Measurements from ENCODE around the gene NCBP2. TPM values are rescaled to one million over a fixed set of nuclear protein-coding genes. Genes with fewer than 3 reads are reported as not detected.
"Not testable (repeated sequence)": the region's sequence is repeated elsewhere in the genome, so short reads cannot be mapped to it uniquely, and the experiment has no call there.

The NCBP2 gene
- total RNA-seq, 2 donors from 2014 or later: 71.4 to 84.3 TPM

GRCh38 chr3:196944037-196944790, 1.9 kb upstream of the NCBP2 start:
- not testable (repeated sequence) for ATAC-seq (replicated peaks in 1 of 2)

GRCh38 chr3:196942915-196943277, 568 bp upstream of the NCBP2 start:
- Mint-ChIP-seq H3K36me3 (ENCODE audit: insufficient read depth in 2 of 2) (peaks cover 8 to 13% of the 10 kb centered on the region in 2 donors), H3K27ac (peak overlapping the region; percentile 93), H3K4me1 (ENCODE audit: low read depth) (peaks cover 64% of the 10 kb centered on the region), H3K27me3 (ENCODE audit: low read depth) (no peaks in the 10 kb centered on the region), H3K9me3 (no peaks in the 10 kb centered on the region), H3K4me3 (peak overlapping the region; percentile 98)
- ATAC-seq (replicated peaks in 1 of 2) (peak in 1 of 2 donors; percentile 4), DNase-seq (peak in 1 of 2 donors; percentile 27)

More at GRCh38 chr3:196944037-196944790, 1.9 kb upstream of the NCBP2 start:
- peak overlapping the region; percentile 93 for H3K27ac Mint-ChIP-seq
- H3K36me3 Mint-ChIP-seq (ENCODE audit: insufficient read depth in 2 of 2); H3K9me3 Mint-ChIP-seq; H3K27me3 Mint-ChIP-seq (ENCODE audit: low read depth); DNase-seq: not testable (repeated sequence)
- peaks cover 54% of the 10 kb centered on the region for H3K4me1 Mint-ChIP-seq (ENCODE audit: low read depth)
- H3K4me3 Mint-ChIP-seq: peak overlapping the region; percentile 98

- Mint-ChIP-seq H3K4me1 (ENCODE audit: low read depth) (peaks cover 65% of the 10 kb centered on the region), H3K27me3 (ENCODE audit: low read depth) (no peaks in the 10 kb centered on the region), H3K27ac (peak overlapping the region; percentile 98), H3K4me3 (peak overlapping the region; percentile 98), H3K36me3 (ENCODE audit: insufficient read depth in 2 of 2) (peaks cover 10 to 19% of the 10 kb centered on the region in 2 donors), H3K9me3 (no peaks in the 10 kb centered on the region)
- ATAC-seq (replicated peaks in 1 of 2) (peak; percentile 52 to 55), DNase-seq (peak; percentile 69 to 80)
Observed at GRCh38 chr3:196941729-196942225, 551 bp downstream of the NCBP2 start.

GRCh38 chr3:196938576-196938975, 3.8 kb downstream of the NCBP2 start:
- Mint-ChIP-seq H3K9me3 (no peaks in the 10 kb centered on the region), H3K4me1 (ENCODE audit: low read depth) (peaks cover 46% of the 10 kb centered on the region), H3K36me3 (ENCODE audit: insufficient read depth in 2 of 2) (peaks cover 12 to 23% of the 10 kb centered on the region in 2 donors), H3K27me3 (ENCODE audit: low read depth) (no peaks in the 10 kb centered on the region), H3K4me3 (no peak overlapping the region), H3K27ac (peak overlapping the region; percentile 93)
- ATAC-seq (replicated peaks in 1 of 2) (no peak), DNase-seq (no peak)

- H3K27ac Mint-ChIP-seq: peak overlapping the region; percentile 93
- no peaks in the 10 kb centered on the region for H3K27me3 Mint-ChIP-seq (ENCODE audit: low read depth)
- H3K9me3 Mint-ChIP-seq: no peaks in the 10 kb centered on the region
- peaks cover 41% of the 10 kb centered on the region for H3K4me1 Mint-ChIP-seq (ENCODE audit: low read depth)
- DNase-seq (no peak), ATAC-seq (replicated peaks in 1 of 2) (no peak)
- H3K36me3 Mint-ChIP-seq (ENCODE audit: insufficient read depth in 2 of 2): peaks cover 12 to 25% of the 10 kb centered on the region in 2 donors
- H3K4me3 Mint-ChIP-seq: no peak overlapping the region
Observed at GRCh38 chr3:196938124-196938523, 4.2 kb downstream of the NCBP2 start.

GRCh38 chr3:196936288-196936687, 6.0 kb downstream of the NCBP2 start:
- H3K4me1 Mint-ChIP-seq (ENCODE audit: low read depth): peaks cover 33% of the 10 kb centered on the region
- peaks cover 5 to 24% of the 10 kb centered on the region in 2 donors for H3K36me3 Mint-ChIP-seq (ENCODE audit: insufficient read depth in 2 of 2)
- peak overlapping the region; percentile 93 for H3K27ac Mint-ChIP-seq
- H3K27me3 Mint-ChIP-seq (ENCODE audit: low read depth): no peaks in the 10 kb centered on the region
- H3K4me3 Mint-ChIP-seq: no peak overlapping the region
- H3K9me3 Mint-ChIP-seq: no peaks in the 10 kb centered on the region
- DNase-seq (no peak), ATAC-seq (replicated peaks in 1 of 2) (no peak)

GRCh38 chr3:196932600-196932999, 9.7 kb downstream of the NCBP2 start:
- H3K27me3 Mint-ChIP-seq (ENCODE audit: low read depth): no peaks in the 10 kb centered on the region
- DNase-seq: no peak
- H3K4me1 Mint-ChIP-seq (ENCODE audit: low read depth): no peaks in the 10 kb centered on the region
- no peaks in the 10 kb centered on the region for H3K9me3 Mint-ChIP-seq
- H3K27ac Mint-ChIP-seq: no peak overlapping the region
- peaks cover 5 to 12% of the 10 kb centered on the region in 2 donors for H3K36me3 Mint-ChIP-seq (ENCODE audit: insufficient read depth in 2 of 2)
- no peak overlapping the region for H3K4me3 Mint-ChIP-seq
- ATAC-seq (replicated peaks in 1 of 2): no peak

GRCh38 chr3:196931828-196932587, 10.3 kb downstream of the NCBP2 start:
- ATAC-seq (replicated peaks in 1 of 2): no peak

GRCh38 chr3:196931157-196931556, 11.2 kb downstream of the NCBP2 start:
- H3K4me3 Mint-ChIP-seq: no peak overlapping the region
- H3K27ac Mint-ChIP-seq: no peak overlapping the region
- DNase-seq (no peak), ATAC-seq (replicated peaks in 1 of 2) (no peak)
- H3K9me3 Mint-ChIP-seq: no peaks in the 10 kb centered on the region
- no peaks in the 10 kb centered on the region for H3K27me3 Mint-ChIP-seq (ENCODE audit: low read depth)
- no peaks in the 10 kb centered on the region for H3K4me1 Mint-ChIP-seq (ENCODE audit: low read depth)
- H3K36me3 Mint-ChIP-seq (ENCODE audit: insufficient read depth in 2 of 2): peaks cover 0 to 3% of the 10 kb centered on the region in 2 donors

More at GRCh38 chr3:196931828-196932587, 10.3 kb downstream of the NCBP2 start:
- Mint-ChIP-seq H3K9me3 (no peaks in the 10 kb centered on the region), H3K27ac (no peak overlapping the region), H3K4me3 (no peak overlapping the region), H3K36me3 (ENCODE audit: insufficient read depth in 2 of 2) (peaks cover 5 to 10% of the 10 kb centered on the region in 2 donors), H3K4me1 (ENCODE audit: low read depth) (no peaks in the 10 kb centered on the region), H3K27me3 (ENCODE audit: low read depth) (no peaks in the 10 kb centered on the region)
- DNase-seq: no peak

GRCh38 chr3:196927571-196928453, 14.5 kb downstream of the NCBP2 start:
- no peaks in the 10 kb centered on the region for H3K27me3 Mint-ChIP-seq (ENCODE audit: low read depth)
- H3K36me3 Mint-ChIP-seq (ENCODE audit: insufficient read depth in 2 of 2): peaks cover 0 to 2% of the 10 kb centered on the region in 2 donors
- H3K4me3 Mint-ChIP-seq: no peak overlapping the region
- no peaks in the 10 kb centered on the region for H3K4me1 Mint-ChIP-seq (ENCODE audit: low read depth)
- no peaks in the 10 kb centered on the region for H3K9me3 Mint-ChIP-seq
- ATAC-seq (replicated peaks in 1 of 2): no peak
- DNase-seq: no peak
- H3K27ac Mint-ChIP-seq: peak overlapping the region; percentile 37

- H3K27me3 Mint-ChIP-seq (ENCODE audit: low read depth): no peaks in the 10 kb centered on the region
- no peaks in the 10 kb centered on the region for H3K9me3 Mint-ChIP-seq
- H3K4me1 Mint-ChIP-seq (ENCODE audit: low read depth): no peaks in the 10 kb centered on the region
- H3K4me3 Mint-ChIP-seq: no peak overlapping the region
- no peak overlapping the region for H3K27ac Mint-ChIP-seq
- DNase-seq: no peak
- H3K36me3 Mint-ChIP-seq (ENCODE audit: insufficient read depth in 2 of 2): peaks cover 3 to 4% of the 10 kb centered on the region in 2 donors
- no peak for ATAC-seq (replicated peaks in 1 of 2)
Observed at GRCh38 chr3:196920733-196921132, 21.6 kb downstream of the NCBP2 start.

- Mint-ChIP-seq H3K9me3 (no peaks in the 10 kb centered on the region), H3K27me3 (ENCODE audit: low read depth) (no peaks in the 10 kb centered on the region), H3K27ac (no peak overlapping the region), H3K4me3 (no peak overlapping the region), H3K36me3 (ENCODE audit: insufficient read depth in 2 of 2) (peaks cover 7 to 13% of the 10 kb centered on the region in 2 donors), H3K4me1 (ENCODE audit: low read depth) (no peaks in the 10 kb centered on the region)
- DNase-seq (no peak), ATAC-seq (replicated peaks in 1 of 2) (no peak)
Observed at GRCh38 chr3:196918968-196919367, 23.4 kb downstream of the NCBP2 start.
